HG03135 (cell line): ENCODE measurements around the gene SPATA9.
"Not testable (repeated sequence)": the region's sequence is repeated elsewhere in the genome, so short reads cannot be mapped to it uniquely, and the experiment has no call there.

Experiments
- ATAC-seq: cut with Tn5 transposase; IDR thresholded peaks from one replicate; pipeline ENCODE4 v1.9.1; 2021; ENCODE audit warnings: mild to moderate bottlenecking, moderate library complexity; ENCODE audit not compliant: unreplicated experiment

SPATA9 gene

GRCh38 chr5:95717439-95717838 lies 34.6 kb upstream of the SPATA9 start:
- ATAC-seq, result no peak

GRCh38 chr5:95715799-95716461 lies 33.1 kb upstream of the SPATA9 start:
- no peak for ATAC-seq

DNA sequence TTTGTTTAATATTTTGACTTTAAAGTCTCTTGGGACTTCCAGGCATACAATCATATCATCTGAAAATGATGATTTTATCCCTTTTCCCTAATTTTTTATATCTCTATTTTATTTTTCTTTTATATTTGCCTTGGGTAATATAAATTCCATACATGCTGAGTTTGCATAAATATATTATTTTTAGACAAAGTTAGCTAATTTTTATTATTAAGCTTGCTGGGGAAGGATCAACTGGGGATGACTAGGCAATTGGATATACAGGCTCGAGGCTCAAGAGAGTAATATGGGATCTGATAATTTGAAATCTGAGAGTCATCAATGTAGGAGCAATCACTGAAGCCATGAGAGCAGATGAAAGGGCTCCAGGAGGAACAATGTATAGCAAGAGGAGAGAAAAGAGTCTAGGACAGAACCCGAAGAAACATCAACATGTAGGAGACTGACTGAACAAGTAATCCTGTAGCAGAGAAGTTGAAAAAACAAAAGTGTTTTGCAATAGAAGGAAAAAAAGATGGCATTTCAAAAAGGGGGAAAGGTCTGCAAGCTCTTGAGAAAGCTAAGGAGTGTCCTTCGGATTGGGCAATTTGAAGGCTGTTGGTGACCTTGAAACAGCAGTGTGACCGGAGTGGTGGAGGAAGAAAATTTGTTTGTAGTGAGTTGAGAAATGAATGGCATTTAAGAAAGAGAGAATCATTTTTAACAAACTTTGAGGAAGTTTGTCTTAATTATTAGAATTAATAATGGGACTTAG lies 31.3 kb upstream of the SPATA9 start:
- ATAC-seq, result no peak

DNA sequence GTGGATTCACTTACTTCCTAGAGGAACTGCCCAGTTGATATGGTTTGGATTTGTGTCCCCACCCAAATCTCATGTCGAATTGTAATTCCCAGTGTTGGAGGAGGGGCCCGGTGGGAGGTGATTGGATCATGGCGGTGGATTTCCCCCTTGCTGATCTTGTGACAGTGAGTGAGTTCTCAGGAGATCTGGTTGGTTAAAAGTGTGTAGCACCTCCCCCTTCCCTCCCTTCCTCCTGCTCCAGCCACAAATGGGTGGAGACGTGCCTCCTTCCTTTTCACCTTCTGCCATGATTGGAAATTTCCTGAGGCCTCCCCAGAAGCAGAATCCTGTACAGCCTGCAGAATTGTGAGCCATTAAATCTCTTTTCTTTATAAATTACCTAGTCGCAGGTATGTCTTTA lies 30.5 kb upstream of the SPATA9 start:
- ATAC-seq, result not testable (repeated sequence)

DNA sequence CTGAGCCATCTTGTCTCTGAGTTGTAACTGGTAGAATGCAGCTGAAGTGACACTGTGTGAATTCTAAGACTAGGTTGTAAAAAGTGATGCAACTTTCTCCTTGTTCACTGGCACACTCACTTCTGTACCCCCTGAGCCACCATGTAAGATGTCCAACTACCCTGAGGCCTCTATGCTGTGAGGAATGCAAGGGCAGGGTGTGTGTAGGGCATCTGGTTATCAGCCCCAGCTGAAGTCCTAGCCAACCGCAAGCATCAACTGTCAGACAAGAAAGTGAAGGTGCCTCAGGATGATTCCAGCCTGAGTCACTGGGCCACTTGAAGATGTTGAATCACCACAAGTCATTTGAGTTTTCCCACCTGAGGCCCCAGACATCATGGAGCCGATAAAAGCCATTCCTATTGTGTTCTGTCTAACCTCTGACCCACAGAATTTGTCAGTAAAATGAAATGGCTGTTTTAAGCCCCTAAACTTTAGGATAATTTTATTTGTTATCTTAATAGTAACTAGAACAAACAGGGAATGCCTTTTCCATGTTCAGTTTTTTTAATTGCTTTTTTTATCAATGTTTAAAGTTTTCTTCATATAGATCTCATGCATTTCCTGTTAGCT lies 29.7 kb upstream of the SPATA9 start:
- ATAC-seq, result no peak

GRCh38 chr5:95711501-95712346 lies 28.9 kb upstream of the SPATA9 start:
- no peak for ATAC-seq

DNA sequence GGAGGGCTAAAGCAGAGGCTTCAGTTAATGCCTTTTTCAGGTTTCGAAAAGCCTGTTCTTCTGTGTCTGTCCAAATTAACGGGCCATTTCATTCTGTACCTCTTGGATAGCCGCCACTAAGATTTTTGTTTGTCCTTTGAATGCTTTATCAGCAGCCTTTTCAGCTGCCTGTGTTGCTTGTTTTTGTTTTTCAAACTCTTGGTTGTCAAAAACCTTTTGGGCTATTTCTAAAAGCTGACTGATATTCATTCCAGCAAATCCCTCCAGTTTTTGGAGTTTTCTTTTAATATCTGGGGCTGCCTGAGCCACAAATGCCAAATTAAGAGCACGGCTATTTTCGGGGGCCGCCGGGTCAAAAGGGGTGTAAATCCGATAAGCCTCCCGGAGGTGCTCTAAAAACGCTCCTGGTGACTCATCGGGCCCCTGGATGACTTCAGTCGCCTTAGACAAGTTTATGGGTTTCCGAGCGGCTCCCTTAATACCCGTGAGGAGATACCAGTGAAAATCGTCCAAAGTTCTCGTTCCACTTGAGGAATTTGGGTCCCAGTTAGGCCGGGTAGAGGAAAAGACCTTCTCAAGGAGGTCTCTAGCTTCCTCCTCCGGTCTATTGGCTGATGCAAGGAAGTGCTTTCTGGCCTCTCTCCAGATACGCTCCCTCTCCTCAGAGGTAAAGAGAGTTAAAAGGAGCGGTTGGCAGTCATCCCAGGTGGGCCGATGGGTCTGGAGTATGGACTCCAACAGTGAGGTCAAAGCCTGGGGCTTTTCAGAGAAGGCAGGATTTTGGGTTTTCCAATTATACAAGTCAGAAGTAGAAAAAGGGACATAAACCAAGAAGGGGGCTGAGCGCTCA lies 28.1 kb upstream of the SPATA9 start:
- ATAC-seq, result not testable (repeated sequence)

- no peak for ATAC-seq
Observed at GRCh38 chr5:95709967-95710650, 27.3 kb upstream of the SPATA9 start.

DNA sequence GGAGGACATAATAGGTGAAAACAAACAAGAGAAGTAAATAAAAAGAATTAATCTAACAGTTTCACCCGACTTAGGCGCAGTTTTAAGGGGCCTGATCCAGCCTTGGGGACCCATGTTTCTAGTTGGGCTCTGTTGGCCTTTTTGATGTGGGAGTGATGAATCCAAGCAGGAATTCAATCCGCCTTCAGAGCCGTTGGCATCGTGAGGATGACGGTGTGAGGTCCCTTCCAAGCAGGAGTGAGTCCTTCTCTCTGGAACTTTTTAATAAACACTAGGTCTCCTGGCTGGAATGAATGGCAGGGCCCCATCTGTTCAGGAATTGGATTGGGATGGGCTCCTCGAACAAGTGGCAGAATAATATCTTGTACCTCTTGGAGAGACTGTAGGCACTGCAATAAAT lies 26.1 kb upstream of the SPATA9 start:
- no peak for ATAC-seq

GRCh38 chr5:95707534-95708188 lies 24.9 kb upstream of the SPATA9 start:
- not testable (repeated sequence) for ATAC-seq

- ATAC-seq, result no peak
Observed at GRCh38 chr5:95707055-95707454, 24.3 kb upstream of the SPATA9 start.

GRCh38 chr5:95706196-95706595 lies 23.4 kb upstream of the SPATA9 start:
- ATAC-seq, result not testable (repeated sequence)

- ATAC-seq, result no peak
Observed at GRCh38 chr5:95704150-95704549, 21.4 kb upstream of the SPATA9 start.

GRCh38 chr5:95701074-95701473 lies 18.3 kb upstream of the SPATA9 start:
- no peak for ATAC-seq

DNA sequence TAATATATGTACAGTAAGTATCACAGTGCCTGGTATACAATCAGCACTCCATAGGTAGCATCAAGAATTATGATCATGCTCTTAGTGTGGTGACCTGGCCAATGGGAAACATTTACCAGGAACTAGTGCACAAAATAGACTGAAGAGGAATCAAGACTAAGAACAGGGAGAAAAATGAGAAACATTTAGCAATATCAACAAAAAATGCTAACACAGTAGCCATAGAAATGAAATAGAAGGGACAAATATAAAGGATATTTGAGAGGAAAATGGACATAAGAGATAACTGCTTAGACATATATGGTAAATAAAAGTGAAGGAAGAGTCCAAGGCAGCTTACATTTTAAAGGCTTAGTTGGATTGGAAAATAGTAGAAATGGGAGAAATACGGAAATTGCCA lies 16.5 kb upstream of the SPATA9 start:
- ATAC-seq, result no peak

DNA sequence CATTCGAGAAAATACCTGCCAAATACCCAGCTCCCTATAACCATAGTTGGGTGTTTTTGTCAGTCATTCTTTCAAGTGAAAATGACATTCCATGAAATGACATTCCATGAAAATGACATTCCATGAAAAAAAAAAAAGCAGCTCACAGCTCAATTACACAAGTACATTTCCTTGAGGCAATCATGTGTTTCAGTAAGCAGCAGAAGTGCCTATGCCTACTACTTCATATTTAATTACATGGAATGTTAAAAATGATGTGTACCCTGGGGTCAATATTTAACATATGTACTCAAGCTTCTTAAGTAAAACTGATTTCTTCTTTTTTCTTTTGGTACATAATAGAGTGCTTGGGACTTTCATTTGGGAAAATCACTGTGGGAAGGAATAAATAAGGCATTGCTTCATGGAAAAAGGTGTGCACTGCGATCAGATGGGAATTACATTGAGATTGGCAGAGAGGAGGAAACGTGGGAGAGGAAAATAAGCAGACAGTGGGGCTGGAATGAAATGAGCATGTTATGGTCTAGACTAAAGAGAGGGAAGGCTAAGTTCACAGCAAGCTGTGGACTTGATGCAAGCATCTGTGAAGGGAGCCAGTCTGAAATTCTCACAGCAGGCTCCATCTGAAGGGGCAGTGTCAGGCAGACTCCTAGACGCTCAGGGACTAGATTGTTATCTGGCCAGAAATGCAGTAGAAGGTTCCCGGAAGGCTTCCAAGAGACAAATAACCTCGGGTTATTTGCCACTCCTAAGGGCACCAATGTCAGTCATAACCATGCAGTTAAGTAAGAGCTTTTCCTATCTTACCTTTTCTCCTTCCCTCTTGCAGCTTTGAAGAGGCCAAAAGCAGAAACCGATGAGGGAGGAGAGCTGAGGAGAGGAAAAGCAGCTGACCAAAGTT lies 15.2 kb upstream of the SPATA9 start:
- no peak for ATAC-seq

- ATAC-seq, result no peak
Observed at GRCh38 chr5:95690333-95690732, 7.5 kb upstream of the SPATA9 start.

GRCh38 chr5:95689680-95690079 lies 6.9 kb upstream of the SPATA9 start:
- ATAC-seq, result no peak
